ENCODE results near the gene THBS1.
A peak's percentile ranks its signal among the peaks of the same experiment; 100 is the strongest.

Gene THBS1

GRCh38 chr15:39574427-39574826, 6.5 kb upstream of the THBS1 start:
- no peak for DNase-seq

GRCh38 chr15:39575180-39575579, 5.7 kb upstream of the THBS1 start:
- no peak for DNase-seq

GRCh38 chr15:39578851-39579486, 1.9 kb upstream of the THBS1 start:
- no peak for DNase-seq

GRCh38 chr15:39579487-39580116, 1.3 kb upstream of the THBS1 start:
- DNase-seq: no peak

DNA sequence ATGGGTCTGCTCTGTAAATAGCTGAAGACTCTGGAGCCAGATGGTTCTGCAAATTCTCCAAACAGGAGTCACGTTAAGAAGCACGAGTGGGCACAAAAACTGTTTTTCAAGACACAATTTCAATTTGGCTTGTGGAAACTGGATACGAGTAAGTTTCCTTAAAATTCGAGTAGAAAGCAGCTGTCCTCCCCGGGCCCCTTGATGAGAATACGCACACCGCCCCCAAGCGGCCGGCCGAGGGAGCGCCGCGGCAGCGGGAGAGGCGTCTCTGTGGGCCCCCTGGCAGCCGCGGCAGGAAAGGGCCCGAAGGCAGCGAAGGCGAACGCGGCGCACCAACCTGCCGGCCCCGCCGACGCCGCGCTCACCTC, 778 bp upstream of the THBS1 start:
- peak; percentile 87 for DNase-seq

DNA sequence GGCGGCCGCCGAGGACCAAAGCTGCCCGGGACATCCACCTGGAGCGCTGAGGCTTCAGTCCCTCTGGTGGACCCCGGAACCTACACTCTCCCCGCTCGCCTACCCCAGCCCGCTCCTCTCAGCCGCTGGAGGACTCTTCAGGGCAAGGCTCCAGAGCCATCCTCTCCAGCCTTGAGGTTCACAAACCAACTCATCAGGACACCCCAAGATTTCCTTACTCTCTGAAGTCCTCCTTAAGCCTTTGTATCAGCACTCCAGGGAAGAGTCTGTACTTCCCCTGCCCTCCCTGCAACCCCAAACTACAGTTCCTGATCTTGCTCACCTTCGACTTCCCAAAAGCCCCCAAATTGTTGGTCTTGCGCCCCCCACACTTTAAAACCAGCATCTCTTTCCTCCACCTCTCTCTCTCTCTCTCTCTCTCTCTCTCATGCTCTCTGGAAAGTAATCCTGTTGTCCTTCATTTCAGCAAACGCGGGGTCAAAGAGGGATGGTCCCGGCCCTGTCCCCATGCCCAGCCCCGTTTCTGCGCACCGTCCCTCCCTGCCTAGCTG, 438 bp downstream of the THBS1 start:
- DNase-seq: no peak

GRCh38 chr15:39581793-39582285, 960 bp downstream of the THBS1 start:
- no peak for DNase-seq

DNA sequence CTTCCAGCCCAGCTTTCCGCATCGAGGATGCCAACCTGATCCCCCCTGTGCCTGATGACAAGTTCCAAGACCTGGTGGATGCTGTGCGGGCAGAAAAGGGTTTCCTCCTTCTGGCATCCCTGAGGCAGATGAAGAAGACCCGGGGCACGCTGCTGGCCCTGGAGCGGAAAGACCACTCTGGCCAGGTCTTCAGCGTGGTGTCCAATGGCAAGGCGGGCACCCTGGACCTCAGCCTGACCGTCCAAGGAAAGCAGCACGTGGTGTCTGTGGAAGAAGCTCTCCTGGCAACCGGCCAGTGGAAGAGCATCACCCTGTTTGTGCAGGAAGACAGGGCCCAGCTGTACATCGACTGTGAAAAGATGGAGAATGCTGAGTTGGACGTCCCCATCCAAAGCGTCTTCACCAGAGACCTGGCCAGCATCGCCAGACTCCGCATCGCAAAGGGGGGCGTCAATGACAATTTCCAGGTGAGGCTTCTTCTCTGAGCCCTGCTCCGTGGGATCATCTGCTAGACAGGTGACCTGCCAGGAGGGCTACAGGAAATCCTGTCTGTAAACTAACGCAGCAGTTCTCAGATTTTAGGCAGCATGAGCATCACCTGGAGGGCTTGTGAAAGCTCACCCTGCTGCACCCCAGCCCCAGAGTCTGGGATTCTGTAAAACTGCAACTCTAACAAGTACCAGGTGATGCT, 1.6 kb downstream of the THBS1 start:
- no peak for DNase-seq

DNA sequence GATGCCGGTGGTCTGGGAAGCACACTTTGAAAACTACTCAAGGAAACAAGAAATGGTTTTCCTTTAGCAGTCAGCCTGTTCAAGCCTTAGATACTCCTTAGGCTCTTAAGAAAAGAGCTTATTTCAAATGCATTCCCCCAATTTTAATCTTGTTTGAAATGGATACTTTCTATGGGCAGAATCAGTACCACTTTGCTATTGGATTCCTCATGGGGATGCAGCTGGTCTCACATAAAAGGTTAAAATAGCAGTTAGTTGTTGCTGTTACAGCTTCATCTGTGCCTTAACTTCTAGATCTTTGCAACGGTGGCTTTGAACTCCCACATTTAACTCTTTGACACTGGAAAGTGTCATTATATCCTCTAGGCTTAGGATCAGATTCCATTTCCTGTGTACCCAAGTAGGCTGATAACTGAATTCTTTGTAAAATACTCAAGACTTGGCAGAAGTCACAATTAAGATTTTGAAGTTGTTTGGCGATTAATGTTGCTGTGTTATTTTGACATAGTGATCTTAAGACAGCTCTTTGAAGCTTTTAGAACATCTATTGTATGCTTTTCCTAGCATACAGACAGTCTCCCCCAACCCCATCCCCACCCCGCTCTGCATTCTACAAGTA, 2.2 kb downstream of the THBS1 start:
- DNase-seq: no peak

DNA sequence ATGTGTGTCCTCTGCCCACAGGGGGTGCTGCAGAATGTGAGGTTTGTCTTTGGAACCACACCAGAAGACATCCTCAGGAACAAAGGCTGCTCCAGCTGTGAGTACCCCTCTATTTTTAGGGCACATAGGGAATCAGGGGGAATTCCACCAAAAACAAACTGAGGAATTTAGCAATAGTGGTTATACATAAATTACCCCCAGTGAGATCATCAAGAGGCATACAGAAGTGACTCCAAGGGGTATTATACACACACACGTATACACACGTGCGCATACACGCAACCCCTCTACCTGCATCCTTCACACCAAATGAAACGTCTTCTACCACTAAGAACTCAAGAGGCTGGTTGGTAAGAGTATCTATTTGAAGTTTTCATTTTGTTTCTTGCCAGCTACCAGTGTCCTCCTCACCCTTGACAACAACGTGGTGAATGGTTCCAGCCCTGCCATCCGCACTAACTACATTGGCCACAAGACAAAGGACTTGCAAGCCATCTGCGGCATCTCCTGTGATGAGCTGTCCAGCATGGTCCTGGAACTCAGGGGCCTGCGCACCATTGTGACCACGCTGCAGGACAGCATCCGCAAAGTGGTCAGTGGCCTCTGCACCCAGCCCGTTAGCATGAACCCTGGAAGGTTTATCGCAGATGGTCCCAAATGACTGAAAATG, 2.9 kb downstream of the THBS1 start:
- DNase-seq: peak; percentile 4

DNA sequence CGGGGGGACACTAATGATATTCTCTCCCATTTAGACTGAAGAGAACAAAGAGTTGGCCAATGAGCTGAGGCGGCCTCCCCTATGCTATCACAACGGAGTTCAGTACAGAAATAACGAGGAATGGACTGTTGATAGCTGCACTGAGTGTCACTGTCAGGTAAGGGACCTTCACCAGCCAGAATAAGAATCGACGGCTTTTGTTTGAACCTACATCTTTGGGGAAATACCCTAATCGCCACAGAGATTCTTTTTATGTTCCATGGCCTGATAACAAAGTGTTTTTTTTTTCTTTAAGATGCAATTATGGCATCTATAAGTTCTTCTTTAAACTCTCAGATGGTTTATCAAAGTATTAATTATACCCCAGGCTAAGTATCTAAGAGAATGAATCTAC, 3.4 kb downstream of the THBS1 start:
- no peak for DNase-seq

DNA sequence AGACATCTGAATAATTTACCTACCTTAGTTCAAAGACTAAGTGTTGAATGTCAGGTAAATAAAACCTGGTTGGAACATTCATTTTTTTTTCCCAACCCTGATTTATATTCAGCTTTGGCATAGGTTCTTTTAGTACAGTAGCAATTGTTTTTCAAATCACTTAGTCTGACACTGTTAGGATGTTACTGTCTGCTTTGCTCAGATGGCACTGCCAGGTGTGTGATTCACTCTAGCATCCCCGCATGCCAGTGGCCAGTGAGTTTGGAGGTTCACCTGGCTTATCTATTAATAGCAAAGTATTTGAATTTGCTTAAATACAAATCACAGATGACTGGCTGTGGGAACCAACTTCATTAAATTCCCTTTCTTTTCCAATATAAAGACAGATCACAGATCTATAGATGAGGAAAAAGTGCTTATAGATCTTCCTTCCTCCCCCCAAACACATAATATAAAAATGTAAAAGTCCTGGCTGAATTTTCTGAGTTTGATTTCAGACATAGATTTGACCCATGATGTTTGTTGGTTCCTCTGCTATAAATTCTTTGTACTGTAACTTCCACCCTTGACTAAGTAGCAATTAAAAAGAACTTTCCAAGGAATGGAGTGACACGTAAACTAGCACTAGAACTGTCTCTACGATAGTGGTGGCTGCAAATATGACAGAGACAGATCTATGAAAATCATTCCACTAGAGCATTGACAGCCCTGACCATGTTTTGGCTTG, 3.9 kb downstream of the THBS1 start:
- no peak for DNase-seq

DNA sequence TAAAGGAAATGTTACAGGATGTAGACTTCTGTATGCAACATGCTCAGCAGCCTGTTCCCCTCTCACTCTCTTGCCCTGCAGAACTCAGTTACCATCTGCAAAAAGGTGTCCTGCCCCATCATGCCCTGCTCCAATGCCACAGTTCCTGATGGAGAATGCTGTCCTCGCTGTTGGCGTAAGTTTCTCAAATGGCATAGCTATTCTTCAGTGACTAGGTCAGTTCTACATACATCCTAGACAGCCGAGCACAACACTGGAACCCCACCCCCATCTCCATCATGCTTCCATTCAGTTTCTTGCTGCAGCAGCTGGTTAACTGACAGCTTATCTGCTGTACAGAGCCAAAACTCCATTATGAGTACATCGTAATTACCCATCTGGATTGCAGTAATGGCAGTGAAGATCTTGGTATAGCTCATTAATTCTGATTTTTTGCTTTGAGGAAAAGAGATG, 4.5 kb downstream of the THBS1 start:
- DNase-seq: no peak

DNA sequence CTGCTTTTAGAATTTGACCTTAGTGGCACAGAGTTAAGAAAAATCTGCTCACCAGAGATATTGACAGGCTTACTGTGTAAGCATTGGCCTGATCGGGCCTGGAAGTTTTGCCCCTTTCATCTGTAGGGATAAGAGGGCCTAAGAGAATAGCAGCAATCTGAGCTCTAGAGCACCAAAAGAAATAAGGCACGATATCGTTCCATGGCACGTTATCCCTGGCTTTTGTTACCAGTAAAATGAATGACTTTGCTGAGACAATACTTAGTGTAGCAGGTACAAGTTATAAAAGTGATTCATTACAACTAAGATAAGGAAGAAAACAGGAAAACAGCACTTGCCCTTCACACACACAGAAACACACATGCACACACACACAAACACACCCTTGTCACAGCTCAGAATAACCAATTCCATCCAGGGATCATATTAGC, 5.0 kb downstream of the THBS1 start:
- no peak for DNase-seq

DNA sequence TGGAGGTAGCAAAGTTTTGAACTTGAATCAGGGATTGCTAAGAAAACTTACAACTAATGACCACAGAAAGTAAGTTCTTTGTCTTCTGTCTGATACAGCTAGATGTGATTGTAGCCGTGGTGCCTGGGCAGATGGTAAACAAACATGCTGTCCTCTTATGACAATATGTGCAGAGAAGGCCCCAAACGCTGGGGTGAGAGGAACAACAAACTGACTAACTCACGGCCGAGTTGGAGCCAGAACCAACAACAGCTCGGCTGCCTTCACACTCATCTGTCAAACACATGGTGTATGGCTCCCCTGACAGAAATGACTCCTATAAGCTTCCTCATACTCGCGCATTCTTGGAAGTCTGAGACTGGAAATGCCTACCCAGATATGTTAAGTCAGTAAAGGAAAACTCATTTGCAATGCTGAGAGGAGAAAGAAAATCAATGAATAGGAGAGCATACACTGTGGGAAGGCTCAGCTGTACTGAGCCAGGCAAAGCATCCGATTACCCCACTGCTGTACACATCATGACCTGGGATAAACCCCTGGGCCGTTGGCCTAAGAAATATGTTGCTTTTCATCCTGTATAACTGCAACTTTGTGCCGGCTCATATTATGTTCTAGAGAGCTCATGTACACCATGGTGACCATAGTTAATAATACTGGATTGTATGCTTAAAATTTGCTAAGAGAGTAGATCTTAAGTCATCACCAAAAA, 5.7 kb downstream of the THBS1 start:
- no peak for DNase-seq

GRCh38 chr15:39587096-39587721, 6.3 kb downstream of the THBS1 start:
- DNase-seq: no peak

DNA sequence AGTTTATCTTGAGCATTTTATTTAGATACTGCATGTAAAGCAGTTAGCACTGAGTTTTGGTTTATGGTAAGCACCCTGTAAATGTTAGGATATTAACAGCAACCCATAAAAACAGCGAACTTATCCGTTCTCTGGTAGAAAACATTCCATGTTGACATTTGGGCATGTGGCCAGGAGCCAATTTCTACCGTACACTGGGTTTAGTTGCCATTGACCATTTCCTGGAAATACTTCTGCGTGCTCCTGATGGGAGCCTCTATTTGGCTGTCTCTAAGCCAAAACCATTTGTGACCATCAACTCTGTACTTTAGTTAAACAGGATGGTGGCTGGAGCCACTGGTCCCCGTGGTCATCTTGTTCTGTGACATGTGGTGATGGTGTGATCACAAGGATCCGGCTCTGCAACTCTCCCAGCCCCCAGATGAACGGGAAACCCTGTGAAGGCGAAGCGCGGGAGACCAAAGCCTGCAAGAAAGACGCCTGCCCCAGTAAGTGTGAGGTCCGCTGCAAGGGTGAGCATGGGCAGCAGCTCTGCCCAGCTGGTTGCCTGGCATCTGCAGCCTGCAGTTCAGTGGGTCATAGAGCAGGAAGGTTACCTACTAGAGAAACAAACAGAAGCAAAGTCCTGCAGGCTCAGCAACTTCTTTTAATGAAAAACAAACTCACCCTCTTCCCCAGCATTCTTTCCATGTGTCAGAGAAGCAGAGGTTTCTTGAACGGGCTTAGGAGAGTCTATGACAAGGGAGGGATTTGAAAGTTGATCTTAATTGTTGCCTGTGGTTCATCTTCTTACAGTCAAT, 7.1 kb downstream of the THBS1 start:
- DNase-seq: no peak

DNA sequence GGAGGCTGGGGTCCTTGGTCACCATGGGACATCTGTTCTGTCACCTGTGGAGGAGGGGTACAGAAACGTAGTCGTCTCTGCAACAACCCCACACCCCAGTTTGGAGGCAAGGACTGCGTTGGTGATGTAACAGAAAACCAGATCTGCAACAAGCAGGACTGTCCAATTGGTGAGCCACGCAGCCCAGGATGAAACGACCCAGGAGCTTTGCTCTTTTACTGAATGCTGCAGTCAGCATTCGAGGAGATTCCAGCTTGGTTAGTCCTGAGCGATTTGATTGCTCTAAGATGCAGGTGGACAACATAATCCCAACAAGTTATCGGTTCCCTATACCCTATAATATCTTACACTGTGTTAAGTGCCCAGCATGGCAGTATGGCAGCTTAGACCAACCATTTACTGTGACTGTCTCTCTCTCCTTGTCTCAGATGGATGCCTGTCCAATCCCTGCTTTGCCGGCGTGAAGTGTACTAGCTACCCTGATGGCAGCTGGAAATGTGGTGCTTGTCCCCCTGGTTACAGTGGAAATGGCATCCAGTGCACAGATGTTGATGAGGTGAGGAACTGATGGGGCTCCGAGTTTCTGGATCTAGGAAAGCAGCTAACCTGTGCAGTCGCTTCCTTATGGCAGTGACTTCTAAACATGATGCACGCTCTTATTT, 7.8 kb downstream of the THBS1 start:
- DNase-seq: no peak

DNA sequence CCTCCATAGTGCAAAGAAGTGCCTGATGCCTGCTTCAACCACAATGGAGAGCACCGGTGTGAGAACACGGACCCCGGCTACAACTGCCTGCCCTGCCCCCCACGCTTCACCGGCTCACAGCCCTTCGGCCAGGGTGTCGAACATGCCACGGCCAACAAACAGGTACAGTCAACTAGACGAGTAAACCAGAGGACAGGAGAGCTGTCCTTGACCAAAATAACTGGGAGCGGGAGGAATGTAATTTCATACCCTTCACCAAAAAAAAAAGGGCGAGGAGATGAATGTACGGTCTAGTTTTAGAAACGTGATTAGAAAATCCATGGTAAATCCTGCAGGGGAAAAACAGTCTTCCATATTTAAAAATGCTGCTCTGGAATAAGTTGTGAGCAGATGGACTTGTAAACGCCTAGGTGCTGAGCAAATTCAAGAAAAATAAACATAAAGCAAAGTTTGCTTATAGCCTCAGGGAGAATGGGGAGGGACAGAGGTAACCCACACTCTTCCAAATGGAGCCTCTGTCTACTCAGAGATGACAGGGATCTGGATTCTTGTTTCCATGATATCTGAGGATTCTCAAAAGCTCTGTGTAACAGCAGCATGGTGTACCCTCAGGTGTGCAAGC, 8.4 kb downstream of the THBS1 start:
- no peak for DNase-seq
